Activated CD4-positive, alpha-beta T cell treated with anti-CD3 and anti-CD28 coated beads, Interleukin-2, amount 10 ng/mL, durations not matched to agents 24 days and 14 days (primary cell): ENCODE measurements around the gene CTDNEP1. TPM values are rescaled to one million over a fixed set of nuclear protein-coding genes. Genes with fewer than 3 reads are reported as not detected.

ENCODE experiments used
- DNase-seq: peaks from one replicate; pipeline ENCODE4 v3.0.0; 2022
- H3K27ac Mint-ChIP-seq: one replicate; pipeline ENCODE4 v1.8.0; 2022; ENCODE audit warnings: mild to moderate bottlenecking, mixed read lengths
- H3K27me3 Mint-ChIP-seq: one replicate; pipeline ENCODE4 v1.8.0; 2022; ENCODE audit warnings: mixed read lengths
- H3K36me3 Mint-ChIP-seq: one replicate; pipeline ENCODE4 v1.8.0; 2022; ENCODE audit warnings: low read depth, mild to moderate bottlenecking, mixed read lengths
- H3K4me1 Mint-ChIP-seq: one replicate; pipeline ENCODE4 v1.8.0; 2021; ENCODE audit warnings: mixed read lengths
- H3K4me3 Mint-ChIP-seq: one replicate; pipeline ENCODE4 v1.8.0; 2022; ENCODE audit warnings: mild to moderate bottlenecking, moderate library complexity, mixed read lengths
- H3K9me3 Mint-ChIP-seq: one replicate; pipeline ENCODE4 v1.8.0; 2021; ENCODE audit warnings: mixed read lengths
- intact Hi-C: fragments of 100-400 bp; cut with micrococcal nuclease; formaldehyde crosslinking; loops from one replicate; pipeline ENCODE4 v1.15.1; 2023
- total RNA-seq: library from RNA; stranded (reverse); gene quantifications from 2 replicates; pipeline ENCODE4 v1.2.3, GENCODE V29; 2022

Gene CTDNEP1
- total RNA-seq, 1 donor from 2014 or later: 188 TPM

- DNase-seq: peak; percentile 71
- H3K36me3 Mint-ChIP-seq: peaks cover 26% of the 10 kb centered on the region
- peaks cover 22% of the 10 kb centered on the region for H3K4me1 Mint-ChIP-seq
- H3K27ac Mint-ChIP-seq: peak overlapping the region; percentile 46
- H3K27me3 Mint-ChIP-seq: peaks cover 26% of the 10 kb centered on the region
- intact Hi-C loops: loop anchor here (2.0 kb wide), 1 partner anchor 19 kb away; the partner anchor contains the start of gene SLC2A4
- peak overlapping the region; percentile 69 for H3K4me3 Mint-ChIP-seq
- H3K9me3 Mint-ChIP-seq: no peaks in the 10 kb centered on the region
Measured at GRCh38 chr17:7261379-7262191, 10.1 kb upstream of the CTDNEP1 start.

GRCh38 chr17:7260651-7261378, 9.3 kb upstream of the CTDNEP1 start:
- Mint-ChIP-seq H3K27ac (no peak overlapping the region), H3K9me3 (no peaks in the 10 kb centered on the region), H3K27me3 (peaks cover 26% of the 10 kb centered on the region), H3K36me3 (peaks cover 32% of the 10 kb centered on the region), H3K4me1 (peaks cover 22% of the 10 kb centered on the region), H3K4me3 (peak overlapping the region; percentile 49)
- intact Hi-C loops: no loop called here
- peak; percentile 80 for DNase-seq

- no peaks in the 10 kb centered on the region for H3K9me3 Mint-ChIP-seq
- H3K4me3 Mint-ChIP-seq: no peak overlapping the region
- no peak for DNase-seq
- H3K27ac Mint-ChIP-seq: no peak overlapping the region
- peaks cover 22% of the 10 kb centered on the region for H3K4me1 Mint-ChIP-seq
- intact Hi-C loops: no loop called here
- peaks cover 34% of the 10 kb centered on the region for H3K36me3 Mint-ChIP-seq
- H3K27me3 Mint-ChIP-seq: peaks cover 26% of the 10 kb centered on the region
Measured at GRCh38 chr17:7260151-7260550, 8.6 kb upstream of the CTDNEP1 start.

- H3K27me3 Mint-ChIP-seq: peaks cover 24% of the 10 kb centered on the region
- H3K4me3 Mint-ChIP-seq: peak overlapping the region; percentile 12
- peaks cover 25% of the 10 kb centered on the region for H3K4me1 Mint-ChIP-seq
Measured at GRCh38 chr17:7259555-7259889, 8.0 kb upstream of the CTDNEP1 start.

GRCh38 chr17:7258731-7259554, 7.4 kb upstream of the CTDNEP1 start:
- no peaks in the 10 kb centered on the region for H3K9me3 Mint-ChIP-seq
- peaks cover 42% of the 10 kb centered on the region for H3K36me3 Mint-ChIP-seq
- DNase-seq: no peak
- intact Hi-C loops: no loop called here
- peaks cover 25% of the 10 kb centered on the region for H3K4me1 Mint-ChIP-seq
- H3K4me3 Mint-ChIP-seq: peak overlapping the region; percentile 12
- H3K27me3 Mint-ChIP-seq: peaks cover 19% of the 10 kb centered on the region
- H3K27ac Mint-ChIP-seq: no peak overlapping the region

More at GRCh38 chr17:7259555-7259889, 8.0 kb upstream of the CTDNEP1 start:
- no peaks in the 10 kb centered on the region for H3K9me3 Mint-ChIP-seq
- intact Hi-C loops: no loop called here
- no peak for DNase-seq
- H3K36me3 Mint-ChIP-seq: peaks cover 40% of the 10 kb centered on the region
- H3K27ac Mint-ChIP-seq: no peak overlapping the region

- intact Hi-C loops: no loop called here
- peaks cover 25% of the 10 kb centered on the region for H3K4me1 Mint-ChIP-seq
- H3K4me3 Mint-ChIP-seq: no peak overlapping the region
- H3K27ac Mint-ChIP-seq: peak overlapping the region; percentile 53
- H3K27me3 Mint-ChIP-seq: peaks cover 3% of the 10 kb centered on the region
- H3K36me3 Mint-ChIP-seq: peaks cover 51% of the 10 kb centered on the region
- no peak for DNase-seq
- no peaks in the 10 kb centered on the region for H3K9me3 Mint-ChIP-seq
Measured at GRCh38 chr17:7256766-7257456, 5.4 kb upstream of the CTDNEP1 start.

GRCh38 chr17:7254511-7254910, 3.0 kb upstream of the CTDNEP1 start:
- DNase-seq: no peak
- intact Hi-C loops: loop anchor here (5.0 kb wide), 2 partner anchors 308 to 433 kb away; partner anchors contain the start of genes SENP3, TP53 and WRAP53
- Mint-ChIP-seq H3K9me3 (no peaks in the 10 kb centered on the region), H3K27me3 (no peaks in the 10 kb centered on the region), H3K36me3 (peaks cover 52% of the 10 kb centered on the region), H3K27ac (peak overlapping the region; percentile 59), H3K4me3 (no peak overlapping the region), H3K4me1 (peaks cover 35% of the 10 kb centered on the region)

- DNase-seq: no peak
- H3K4me3 Mint-ChIP-seq: peak overlapping the region; percentile 95
- no peaks in the 10 kb centered on the region for H3K27me3 Mint-ChIP-seq
- intact Hi-C loops: loop anchor here (2.0 to 5.0 kb wide), 3 partner anchors 38 to 434 kb away; partner anchors contain the start of genes SENP3, TP53 and WRAP53
- no peaks in the 10 kb centered on the region for H3K9me3 Mint-ChIP-seq
- peaks cover 44% of the 10 kb centered on the region for H3K4me1 Mint-ChIP-seq
- peak overlapping the region; percentile 100 for H3K27ac Mint-ChIP-seq
- H3K36me3 Mint-ChIP-seq: peaks cover 47% of the 10 kb centered on the region
Measured at GRCh38 chr17:7253082-7253481, 1.5 kb upstream of the CTDNEP1 start.

- H3K27ac Mint-ChIP-seq: peak within 1 kb of the TSS; percentile 100
- peaks cover 46% of the 10 kb centered on the region for H3K36me3 Mint-ChIP-seq
- peaks cover 45% of the 10 kb centered on the region for H3K4me1 Mint-ChIP-seq
- H3K9me3 Mint-ChIP-seq: no peaks in the 10 kb centered on the region
- intact Hi-C loops: loop anchor here (1.0 to 5.0 kb wide), 6 partner anchors 9 to 435 kb away; partner anchors contain the start of genes EIF5A, PHF23, SENP3 and TP53
- no peaks in the 10 kb centered on the region for H3K27me3 Mint-ChIP-seq
- peak; percentile 97 for DNase-seq
- peak within 1 kb of the TSS; percentile 95 for H3K4me3 Mint-ChIP-seq
Measured at GRCh38 chr17:7252176-7253043, 876 bp upstream of the CTDNEP1 start, which contains the start of gene ELP5. Gene ELP5 (plus strand): TSS chr17:7252215. CDS start chr17:7252551, 336 bp downstream.

- peaks cover 45% of the 10 kb centered on the region for H3K36me3 Mint-ChIP-seq
- peak overlapping the region; percentile 100 for H3K27ac Mint-ChIP-seq
- DNase-seq: peak; percentile 76
- H3K4me3 Mint-ChIP-seq: peak overlapping the region; percentile 95
- H3K9me3 Mint-ChIP-seq: no peaks in the 10 kb centered on the region
- intact Hi-C loops: loop anchor here (5.0 kb wide), 2 partner anchors 311 to 436 kb away; partner anchors contain the start of genes SENP3, TP53 and WRAP53
- H3K4me1 Mint-ChIP-seq: peaks cover 52% of the 10 kb centered on the region
- no peaks in the 10 kb centered on the region for H3K27me3 Mint-ChIP-seq
Measured at GRCh38 chr17:7250695-7251627, 573 bp downstream of the CTDNEP1 start.

GRCh38 chr17:7249830-7250229, 1.7 kb downstream of the CTDNEP1 start:
- intact Hi-C loops: loop anchor here (5.0 kb wide), 2 partner anchors 312 to 437 kb away; partner anchors contain the start of genes SENP3, TP53 and WRAP53
- H3K27me3 Mint-ChIP-seq: no peaks in the 10 kb centered on the region
- H3K27ac Mint-ChIP-seq: peak overlapping the region; percentile 95
- no peak for DNase-seq
- peaks cover 44% of the 10 kb centered on the region for H3K36me3 Mint-ChIP-seq
- peak overlapping the region; percentile 95 for H3K4me3 Mint-ChIP-seq
- H3K9me3 Mint-ChIP-seq: no peaks in the 10 kb centered on the region
- H3K4me1 Mint-ChIP-seq: peaks cover 52% of the 10 kb centered on the region
